Activated T-helper 1 cell treated with anti-CD3 and anti-CD28 coated beads, Interleukin-12 subunit alpha, Interleukin-12 subunit beta, Interleukin-2, Interleukin-4 antibody, amounts not matched to agents 30 ng/mL and 10 ng/mL and 1 ng/mL, durations not matched to agents 14 hours and 24 hours and 36 hours (primary cell): ENCODE results near the gene FGFR3. TPM values are rescaled to one million over a fixed set of nuclear protein-coding genes. Genes with fewer than 3 reads are reported as not detected.
"Not testable (repeated sequence)": the region's sequence is repeated elsewhere in the genome, so short reads cannot be mapped to it uniquely, and the experiment has no call there.

Experiments
- DNase-seq: peaks from one replicate; pipeline ENCODE4 v3.0.0; 2021; ENCODE audit warnings: low spot score
- H3K27ac Mint-ChIP-seq: one replicate; pipeline ENCODE4 v1.8.0; 2021; ENCODE audit warnings: mild to moderate bottlenecking, mixed read lengths
- H3K27me3 Mint-ChIP-seq: one replicate; pipeline ENCODE4 v1.8.0; 2022; ENCODE audit warnings: mild to moderate bottlenecking, moderate library complexity, mixed read lengths; ENCODE audit not compliant: insufficient read depth
- H3K36me3 Mint-ChIP-seq: one replicate; pipeline ENCODE4 v1.8.0; 2021; ENCODE audit warnings: low read depth, mixed read lengths
- H3K4me1 Mint-ChIP-seq: one replicate; pipeline ENCODE4 v1.8.0; 2021; ENCODE audit warnings: low read depth, mixed read lengths
- H3K4me3 Mint-ChIP-seq: one replicate; pipeline ENCODE4 v1.8.0; 2021; ENCODE audit warnings: mild to moderate bottlenecking, moderate library complexity, mixed read lengths
- H3K9me3 Mint-ChIP-seq: one replicate; pipeline ENCODE4 v1.8.0; 2021; ENCODE audit warnings: mixed read lengths
- intact Hi-C: fragments of 100-400 bp; cut with micrococcal nuclease; formaldehyde crosslinking; loops from one replicate; pipeline ENCODE4 v1.15.1; 2024
- total RNA-seq: library from RNA; stranded (reverse); gene quantifications from 2 replicates; pipeline ENCODE4 v1.2.3, GENCODE V29; 2022

Gene FGFR3
- total RNA-seq, 1 donor from 2014 or later, result 0.29 TPM

DNA sequence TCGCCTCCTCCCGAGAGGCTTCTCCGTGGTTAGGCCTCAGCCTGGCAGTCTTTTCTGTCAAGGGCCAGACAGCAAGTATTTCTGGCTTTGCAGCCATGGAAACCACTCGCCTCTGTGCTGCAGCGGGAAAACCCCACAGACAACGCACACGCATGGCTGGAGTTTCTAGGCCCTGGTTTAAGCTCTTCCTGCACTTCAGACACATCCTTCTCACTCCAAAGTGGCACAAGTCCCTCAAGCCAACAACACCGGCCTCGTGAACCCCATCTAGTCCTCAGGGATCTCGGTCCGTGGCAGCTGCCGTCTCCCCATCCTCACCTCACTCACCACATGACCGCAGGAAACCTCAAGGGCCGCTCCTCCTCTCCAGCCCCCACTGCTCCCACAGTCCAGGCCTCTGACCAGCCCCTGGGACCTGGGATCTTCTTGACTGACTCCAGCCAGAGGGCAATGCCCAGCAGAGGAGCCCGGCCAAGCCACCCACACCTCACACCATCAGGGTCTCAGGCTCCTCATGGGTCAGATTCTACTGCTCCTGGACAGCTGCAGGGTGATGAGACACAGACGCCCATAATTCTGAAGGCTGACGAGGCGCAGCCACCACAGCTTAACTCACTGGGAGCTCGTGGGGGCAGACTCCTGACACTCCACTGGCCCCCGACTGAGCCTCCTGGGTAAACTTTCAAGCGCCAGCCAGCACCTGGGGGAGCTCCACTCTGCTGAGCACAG is 41.1 kb downstream of the FGFR3 start:
- peak overlapping the region; percentile 75 for H3K27ac Mint-ChIP-seq
- no peaks in the 10 kb centered on the region for H3K27me3 Mint-ChIP-seq
- intact Hi-C loops, result loop anchor here (2.0 kb wide), 1 partner anchor 21 kb away; no protein-coding TSS in a partner anchor
- no peak overlapping the region for H3K4me3 Mint-ChIP-seq
- H3K9me3 Mint-ChIP-seq, result no peaks in the 10 kb centered on the region
- peaks cover 15% of the 10 kb centered on the region for H3K4me1 Mint-ChIP-seq
- no peak for DNase-seq
- H3K36me3 Mint-ChIP-seq, result peaks cover 35% of the 10 kb centered on the region

DNA sequence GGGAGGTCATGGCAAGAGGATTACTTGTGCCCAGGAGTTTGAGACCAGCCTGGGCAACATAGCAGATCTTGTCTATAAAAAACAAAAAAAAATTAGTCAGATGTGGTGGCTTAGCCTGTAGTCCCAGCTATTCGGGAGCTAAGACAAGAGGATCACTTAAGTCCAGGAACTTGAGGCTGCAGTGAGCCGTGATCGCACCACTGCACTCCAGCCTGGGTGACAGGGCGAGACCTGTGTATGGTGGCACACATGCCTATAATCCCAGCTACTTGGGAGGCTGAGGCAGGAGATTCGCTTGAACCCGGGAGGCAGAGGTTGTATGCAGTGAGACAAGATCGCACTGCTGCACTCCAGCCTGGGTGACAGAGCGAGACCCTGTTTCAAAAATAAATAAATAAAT is 42.7 kb downstream of the FGFR3 start:
- not testable (repeated sequence) for H3K27ac Mint-ChIP-seq, H3K9me3 Mint-ChIP-seq, DNase-seq, H3K27me3 Mint-ChIP-seq, H3K4me3 Mint-ChIP-seq
- Mint-ChIP-seq H3K36me3 (peaks cover 34% of the 10 kb centered on the region), H3K4me1 (peaks cover 12% of the 10 kb centered on the region)
- intact Hi-C loops, result loop anchor here (2.0 kb wide), 1 partner anchor 19 kb away; no protein-coding TSS in a partner anchor

DNA sequence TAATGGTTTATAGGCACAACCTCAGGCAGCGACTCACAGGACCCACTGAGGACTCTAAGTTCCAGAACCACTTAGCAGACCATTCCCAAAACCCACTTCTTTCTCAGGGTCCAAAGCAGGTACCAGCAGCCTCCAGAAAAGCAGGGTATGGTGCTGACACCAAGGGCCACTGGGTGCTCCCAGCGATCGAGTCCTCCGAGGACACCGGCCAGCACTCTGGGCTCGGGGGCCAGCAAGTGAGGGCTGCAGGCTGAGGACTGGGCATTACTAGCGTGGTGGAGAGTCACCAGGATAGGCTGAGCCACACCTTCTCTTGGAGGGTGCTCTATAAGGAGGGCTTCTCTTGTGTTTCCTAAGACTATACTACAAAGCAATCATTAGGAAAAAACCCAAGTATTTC is 43.6 kb downstream of the FGFR3 start:
- no peak overlapping the region for H3K27ac Mint-ChIP-seq
- H3K4me3 Mint-ChIP-seq, result no peak overlapping the region
- peaks cover 29% of the 10 kb centered on the region for H3K36me3 Mint-ChIP-seq
- peaks cover 12% of the 10 kb centered on the region for H3K4me1 Mint-ChIP-seq
- H3K27me3 Mint-ChIP-seq, result no peaks in the 10 kb centered on the region
- intact Hi-C loops, result no loop called here
- H3K9me3 Mint-ChIP-seq, result no peaks in the 10 kb centered on the region
- DNase-seq, result no peak

DNA sequence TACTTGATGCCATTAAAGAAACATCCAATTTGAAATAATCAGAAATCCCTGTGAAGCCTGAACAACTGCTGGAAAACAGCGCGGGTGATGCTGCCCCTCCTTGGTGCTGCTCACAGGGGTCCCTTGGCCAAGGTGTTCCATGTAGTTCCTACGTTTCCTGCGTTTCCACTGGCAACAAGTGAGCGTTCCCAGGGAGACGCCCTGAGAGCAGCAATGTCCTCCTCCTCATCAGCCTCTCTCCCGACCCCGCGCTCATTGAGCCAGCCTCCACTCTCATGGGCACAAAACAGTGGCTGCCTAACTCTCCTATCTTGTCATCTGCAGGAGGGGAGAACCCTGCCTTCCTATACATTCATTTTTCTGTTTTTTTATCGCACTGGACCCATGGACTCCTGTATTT is 44.0 kb downstream of the FGFR3 start:
- H3K36me3 Mint-ChIP-seq, result peaks cover 27% of the 10 kb centered on the region

DNA sequence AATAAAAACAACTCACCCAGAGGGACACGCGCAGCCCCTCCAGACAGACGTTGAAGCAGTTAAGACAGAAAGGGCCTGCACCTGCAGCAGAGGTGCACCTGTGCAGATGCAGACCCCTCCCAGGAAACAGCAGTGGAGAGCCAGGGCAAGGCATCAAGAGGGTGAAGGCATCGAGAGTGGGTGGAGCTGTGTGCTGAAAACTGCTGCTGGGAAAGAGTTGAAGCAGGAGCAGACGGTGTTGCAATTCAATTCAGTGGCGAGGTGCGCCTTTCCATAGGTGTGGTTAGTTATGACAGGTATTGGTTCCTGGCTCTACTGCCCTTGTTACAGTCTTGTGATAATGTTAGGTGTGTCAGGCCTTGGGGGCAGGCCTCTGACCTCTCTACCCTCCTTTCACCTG is 46.2 kb downstream of the FGFR3 start:
- Mint-ChIP-seq H3K4me1 (peaks cover 20% of the 10 kb centered on the region), H3K27me3 (no peaks in the 10 kb centered on the region), H3K27ac (no peak overlapping the region), H3K4me3 (no peak overlapping the region), H3K36me3 (peaks cover 30% of the 10 kb centered on the region), H3K9me3 (no peaks in the 10 kb centered on the region)
- no peak for DNase-seq
- intact Hi-C loops, result no loop called here

More for the DNA sequence above, 44.0 kb downstream of the FGFR3 start:
- no peaks in the 10 kb centered on the region for H3K27me3 Mint-ChIP-seq
- H3K4me3 Mint-ChIP-seq, result no peak overlapping the region
- intact Hi-C loops, result no loop called here
- H3K27ac Mint-ChIP-seq, result no peak overlapping the region
- no peak for DNase-seq
- H3K9me3 Mint-ChIP-seq, result no peaks in the 10 kb centered on the region
- H3K4me1 Mint-ChIP-seq, result peaks cover 17% of the 10 kb centered on the region

DNA sequence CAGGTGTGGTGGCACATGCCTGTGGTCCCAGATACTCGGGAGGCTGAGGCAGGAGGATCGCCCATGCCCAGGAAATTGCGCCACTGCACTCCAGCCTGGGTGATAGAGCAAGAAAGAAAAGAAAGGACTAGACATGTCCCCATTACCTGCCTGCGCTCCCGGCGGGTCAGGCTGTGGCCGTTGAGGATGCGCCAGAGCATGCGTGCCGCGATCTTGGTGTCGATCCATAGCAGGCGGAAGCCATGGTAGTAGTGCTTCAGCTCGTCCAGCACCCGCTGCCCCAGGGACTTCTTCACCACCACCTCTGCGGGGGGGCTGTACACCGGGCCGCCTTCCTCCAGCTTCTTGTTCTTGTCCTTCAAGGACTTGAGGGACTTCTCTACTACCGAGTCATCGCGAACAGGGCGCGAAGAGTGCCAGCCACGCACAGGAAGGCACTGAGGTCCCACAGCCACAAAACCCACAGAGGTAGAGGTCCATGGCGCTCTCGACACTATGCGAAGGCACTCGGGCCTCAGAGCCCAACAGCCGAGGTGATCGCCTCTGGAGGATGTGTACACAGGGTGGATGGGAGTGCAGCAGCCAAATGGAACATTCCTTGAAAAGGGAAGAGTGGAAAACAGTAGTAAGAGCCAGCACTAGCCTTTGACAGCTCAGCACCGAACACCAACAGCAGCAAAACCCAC is 48.3 kb downstream of the FGFR3 start:
- Mint-ChIP-seq H3K4me1 (peaks cover 17% of the 10 kb centered on the region), H3K27me3 (no peaks in the 10 kb centered on the region), H3K27ac (no peak overlapping the region), H3K9me3 (no peaks in the 10 kb centered on the region), H3K4me3 (no peak overlapping the region), H3K36me3 (peaks cover 24% of the 10 kb centered on the region)
- DNase-seq, result no peak
- intact Hi-C loops, result no loop called here

DNA sequence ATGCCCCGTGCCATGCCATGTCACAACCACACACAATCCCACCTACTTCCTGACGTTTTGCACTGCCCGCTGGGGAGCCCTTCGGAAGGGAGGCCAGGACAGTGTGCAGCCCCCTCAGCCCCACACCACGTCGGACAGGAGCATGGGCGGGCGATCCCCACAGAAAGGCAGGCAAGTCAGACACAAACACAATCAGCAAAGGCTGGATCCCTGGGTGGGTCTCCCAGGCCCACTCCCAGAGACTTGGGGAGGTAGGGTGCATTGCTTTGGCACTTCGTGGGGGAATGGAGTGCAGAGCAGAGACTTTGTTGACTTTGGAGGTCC is 48.8 kb downstream of the FGFR3 start:
- no peak overlapping the region for H3K4me3 Mint-ChIP-seq
- DNase-seq, result no peak
- peaks cover 27% of the 10 kb centered on the region for H3K36me3 Mint-ChIP-seq
- peaks cover 17% of the 10 kb centered on the region for H3K4me1 Mint-ChIP-seq
- H3K27ac Mint-ChIP-seq, result no peak overlapping the region
- H3K27me3 Mint-ChIP-seq, result no peaks in the 10 kb centered on the region
- intact Hi-C loops, result no loop called here
- no peaks in the 10 kb centered on the region for H3K9me3 Mint-ChIP-seq

DNA sequence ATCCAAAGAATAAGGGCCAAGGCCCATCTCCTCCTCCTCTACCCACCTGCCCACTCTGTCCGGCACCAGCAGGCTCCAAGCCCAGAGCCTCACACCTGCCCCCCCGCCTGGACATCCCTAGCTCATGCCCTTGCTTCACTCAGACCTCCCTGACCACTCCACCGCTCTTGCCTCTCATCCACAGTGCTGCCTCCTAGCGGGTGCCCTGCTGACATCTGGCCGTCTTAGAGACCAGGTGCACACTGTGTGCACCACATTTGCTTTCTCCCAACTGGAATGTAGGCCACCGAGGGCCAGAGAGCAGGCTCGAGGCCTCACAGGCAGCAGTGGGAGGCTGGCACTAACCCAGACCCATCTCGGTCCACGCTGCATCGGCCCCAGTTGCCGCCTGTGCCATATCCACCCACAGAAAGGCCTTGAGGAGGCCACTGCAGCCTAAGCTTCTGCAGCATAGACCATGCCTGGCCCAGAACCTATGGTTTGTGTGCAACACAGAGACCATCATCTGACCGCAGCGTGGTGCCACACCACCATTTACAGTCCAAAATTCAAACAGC is 49.3 kb downstream of the FGFR3 start:
- intact Hi-C loops, result no loop called here
- DNase-seq, result no peak
- H3K9me3 Mint-ChIP-seq, result no peaks in the 10 kb centered on the region
- peak overlapping the region; percentile 14 for H3K27ac Mint-ChIP-seq
- H3K4me1 Mint-ChIP-seq, result peaks cover 17% of the 10 kb centered on the region
- peaks cover 30% of the 10 kb centered on the region for H3K36me3 Mint-ChIP-seq
- H3K27me3 Mint-ChIP-seq, result no peaks in the 10 kb centered on the region
- no peak overlapping the region for H3K4me3 Mint-ChIP-seq

DNA sequence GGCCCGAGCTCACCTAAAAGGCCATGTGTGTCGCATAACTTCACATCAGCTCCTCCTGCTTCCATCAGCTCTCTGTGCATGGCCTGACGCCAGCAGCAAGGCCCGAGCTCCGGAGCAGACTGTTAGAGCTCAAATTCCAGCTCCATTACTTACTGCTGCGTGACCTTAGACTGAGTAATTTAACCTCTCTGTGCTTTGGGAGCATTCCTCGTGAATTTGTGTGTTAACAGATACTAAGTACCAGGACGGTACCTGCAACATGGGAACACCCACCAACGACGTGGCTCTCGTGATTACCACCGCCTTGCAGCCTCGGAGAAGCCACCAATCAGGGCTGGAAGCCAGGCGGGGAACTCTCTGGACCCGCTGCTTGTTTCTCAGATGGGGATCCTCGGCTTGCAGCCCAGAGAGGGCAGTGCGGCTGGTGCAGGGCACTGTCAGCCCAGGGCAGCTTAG is 49.9 kb downstream of the FGFR3 start:
- intact Hi-C loops, result no loop called here
- Mint-ChIP-seq H3K9me3 (no peaks in the 10 kb centered on the region), H3K4me3 (no peak overlapping the region), H3K36me3 (peaks cover 30% of the 10 kb centered on the region), H3K27me3 (no peaks in the 10 kb centered on the region), H3K4me1 (peaks cover 17% of the 10 kb centered on the region), H3K27ac (no peak overlapping the region)
- DNase-seq, result no peak

DNA sequence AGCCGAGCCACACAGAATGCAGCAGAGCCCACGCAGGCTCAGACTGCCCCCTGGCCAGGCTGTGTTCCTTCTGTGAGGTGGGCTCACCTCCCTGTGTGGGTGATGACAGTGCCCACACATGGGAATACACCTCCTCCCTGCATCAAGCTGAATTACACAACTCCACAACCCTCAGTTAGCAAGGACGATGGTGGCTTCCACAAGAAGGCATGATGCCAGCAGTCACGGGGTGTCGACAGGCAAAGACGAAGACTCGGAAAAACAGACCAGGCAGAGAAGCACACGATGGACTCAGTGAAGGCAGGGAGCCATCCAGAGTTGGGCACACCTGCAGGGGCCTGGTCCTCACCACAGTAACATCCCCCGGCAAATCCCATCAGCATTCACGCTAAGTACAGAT is 50.8 kb downstream of the FGFR3 start:
- Mint-ChIP-seq H3K27me3 (no peaks in the 10 kb centered on the region), H3K4me1 (peaks cover 17% of the 10 kb centered on the region)

DNA sequence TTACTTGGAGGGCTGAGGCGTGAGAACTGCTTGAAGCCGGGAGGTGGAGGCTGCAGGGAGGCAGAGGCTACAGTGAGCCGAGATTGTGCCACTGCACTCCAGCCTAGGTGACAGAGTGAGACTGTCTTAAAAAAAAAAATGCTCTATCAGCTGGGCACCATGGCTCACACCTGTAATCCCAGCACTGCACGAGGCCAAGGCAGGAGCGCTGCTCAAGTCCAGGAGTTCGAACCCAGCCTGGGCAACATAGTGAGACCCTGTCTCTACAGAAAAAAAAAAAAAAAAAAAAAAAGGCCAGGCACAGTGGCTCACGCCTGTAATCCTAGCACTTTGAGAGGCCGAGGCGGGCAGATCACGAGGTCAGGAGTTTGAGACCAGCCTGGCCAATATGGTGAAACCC is 51.5 kb downstream of the FGFR3 start:
- H3K9me3 Mint-ChIP-seq, H3K27me3 Mint-ChIP-seq, H3K4me3 Mint-ChIP-seq, DNase-seq, H3K27ac Mint-ChIP-seq, intact Hi-C loops: not testable (repeated sequence)
- Mint-ChIP-seq H3K36me3 (peaks cover 22% of the 10 kb centered on the region), H3K4me1 (peaks cover 17% of the 10 kb centered on the region)

More for the DNA sequence above, 50.8 kb downstream of the FGFR3 start:
- H3K9me3 Mint-ChIP-seq, result no peaks in the 10 kb centered on the region
- DNase-seq, result no peak
- intact Hi-C loops, result no loop called here
- no peak overlapping the region for H3K4me3 Mint-ChIP-seq
- H3K27ac Mint-ChIP-seq, result no peak overlapping the region
- peaks cover 30% of the 10 kb centered on the region for H3K36me3 Mint-ChIP-seq

DNA sequence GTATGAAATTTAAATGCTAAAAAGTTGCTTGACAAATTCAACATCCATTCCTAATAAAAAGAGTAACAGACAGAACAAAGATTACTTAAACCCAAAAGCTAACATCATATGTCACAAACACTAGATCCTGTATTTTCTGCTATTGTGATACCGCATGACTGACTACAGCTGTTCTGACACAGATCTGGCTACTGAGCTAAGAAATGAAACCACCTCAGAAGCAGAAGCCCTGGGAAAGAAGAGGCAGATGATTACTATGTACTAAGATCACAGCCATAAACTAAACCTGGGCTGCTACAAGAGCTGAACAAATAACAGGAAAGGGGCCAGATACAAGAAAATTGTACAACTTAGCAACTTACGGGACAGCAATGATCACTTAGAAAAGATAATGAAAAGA is 53.5 kb downstream of the FGFR3 start:
- H3K9me3 Mint-ChIP-seq, result no peaks in the 10 kb centered on the region
- H3K4me1 Mint-ChIP-seq, result peaks cover 22% of the 10 kb centered on the region
- peaks cover 20% of the 10 kb centered on the region for H3K36me3 Mint-ChIP-seq
- H3K4me3 Mint-ChIP-seq, result no peak overlapping the region
- H3K27me3 Mint-ChIP-seq, result no peaks in the 10 kb centered on the region
- no peak for DNase-seq
- intact Hi-C loops, result no loop called here
- no peak overlapping the region for H3K27ac Mint-ChIP-seq

DNA sequence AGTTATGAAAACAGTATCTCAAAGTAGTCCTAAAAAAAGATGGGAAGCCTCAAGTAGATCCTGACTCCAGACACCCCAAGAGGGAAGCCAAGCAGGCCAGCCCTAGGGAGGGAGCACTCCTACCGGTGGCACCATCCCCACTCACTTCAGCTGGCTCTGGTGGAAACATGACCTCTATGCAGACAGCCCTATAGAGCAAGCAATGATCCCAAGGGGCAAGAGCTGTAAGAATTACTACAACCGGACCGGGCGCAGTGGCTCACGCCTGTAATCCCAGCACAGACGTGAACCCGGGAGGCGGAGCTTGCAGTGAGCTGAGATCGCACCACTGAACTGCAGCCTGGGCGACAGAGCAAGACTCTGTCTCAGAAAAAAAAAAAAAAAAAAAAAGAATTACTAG is 57.2 kb downstream of the FGFR3 start:
- Mint-ChIP-seq H3K4me1 (peaks cover 30% of the 10 kb centered on the region), H3K27me3 (no peaks in the 10 kb centered on the region), H3K9me3 (no peaks in the 10 kb centered on the region), H3K36me3 (peaks cover 18% of the 10 kb centered on the region), H3K4me3 (no peak overlapping the region), H3K27ac (no peak overlapping the region)
- DNase-seq, result no peak
- intact Hi-C loops, result loop anchor here (10.0 kb wide), 1 partner anchor 505 kb away; the partner anchor contains the start of gene UVSSA
